Peyer's patch (tissue), 4 donors: ENCODE measurements around the gene YAP1.

Source experiments
- CTCF ChIP-seq, 6 experiments: fragments of 450-650 bp in 4 of 6; fragments of 200-600 bp in 2 of 6; sonication (generic) in 1 of 6; IDR thresholded peaks; one replicate each; pipeline ENCODE4 v1.5.1; 2017 to 2019; ENCODE audit warnings: antibody characterized with exemption in 6 of 6, mild to moderate bottlenecking in 3 of 6, moderate library complexity in 1 of 6
- POLR2A ChIP-seq, 2 donors: fragments of 450-650 bp; IDR thresholded peaks; one replicate each; pipeline ENCODE4 v1.5.1; 2017; ENCODE audit warnings: antibody characterized with exemption in 2 of 2, mild to moderate bottlenecking in 2 of 2, moderate library complexity in 2 of 2

- TF ChIP-seq CTCF (IDR thresholded peaks at IDR 0.05) (no peak), POLR2A (IDR thresholded peaks at IDR 0.05) (no peak)
Measured at GRCh38 chr11:102085864-102086551, 24.2 kb upstream of the YAP1 start.
